HG02763 (cell line): ENCODE measurements around the gene APRT.

Source experiments
- ATAC-seq: cut with Tn5 transposase; IDR thresholded peaks from one replicate; pipeline ENCODE4 v1.9.1; 2021; ENCODE audit warnings: mild to moderate bottlenecking, moderate library complexity; ENCODE audit not compliant: unreplicated experiment

The APRT gene, protein sequence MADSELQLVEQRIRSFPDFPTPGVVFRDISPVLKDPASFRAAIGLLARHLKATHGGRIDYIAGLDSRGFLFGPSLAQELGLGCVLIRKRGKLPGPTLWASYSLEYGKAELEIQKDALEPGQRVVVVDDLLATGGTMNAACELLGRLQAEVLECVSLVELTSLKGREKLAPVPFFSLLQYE

GRCh38 chr16:88811769-88812512, at the start of gene APRT:
APRT (minus strand) TSS chr16:88811928; CDS start chr16:88811899, 29 bp downstream.
- peak; percentile 76 for ATAC-seq

- no peak for ATAC-seq
Observed at GRCh38 chr16:88861359-88861758, 49.6 kb upstream of the APRT start.

DNA sequence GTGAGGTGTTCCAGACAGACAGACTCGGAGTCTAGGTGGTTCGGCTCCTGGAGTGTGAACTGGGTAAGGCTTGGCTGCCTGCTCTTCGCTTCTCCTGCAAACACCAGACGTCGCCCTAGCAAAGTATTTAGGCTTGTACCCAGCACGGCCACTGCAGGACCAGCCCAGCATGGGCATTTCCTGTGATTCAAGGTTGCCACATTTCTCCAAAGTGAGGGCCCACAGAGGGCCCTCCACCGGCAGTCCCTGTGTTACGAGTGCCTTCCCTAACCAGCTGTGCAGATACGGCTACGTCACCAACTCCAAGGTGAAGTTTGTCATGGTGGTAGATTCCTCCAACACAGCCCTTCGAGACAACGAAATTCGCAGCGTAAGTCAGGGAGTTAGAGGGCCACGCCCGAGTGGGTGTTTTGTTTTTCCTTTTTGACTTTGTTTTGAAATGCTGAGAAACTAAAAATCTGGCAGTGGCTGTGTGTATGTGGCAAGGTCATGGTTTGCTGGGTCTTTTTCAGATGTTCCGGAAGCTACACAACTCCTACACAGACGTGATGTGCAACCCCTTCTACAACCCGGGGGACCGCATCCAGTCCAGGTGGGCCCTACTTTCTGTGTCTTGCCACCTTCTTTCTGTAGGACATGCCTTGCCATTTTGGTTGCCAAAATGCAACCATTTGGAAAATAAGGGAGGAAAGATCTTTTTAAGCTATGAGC, 47.8 kb upstream of the APRT start:
- ATAC-seq, result no peak

- ATAC-seq, result no peak
Observed at GRCh38 chr16:88857728-88858339, 46.1 kb upstream of the APRT start.

DNA sequence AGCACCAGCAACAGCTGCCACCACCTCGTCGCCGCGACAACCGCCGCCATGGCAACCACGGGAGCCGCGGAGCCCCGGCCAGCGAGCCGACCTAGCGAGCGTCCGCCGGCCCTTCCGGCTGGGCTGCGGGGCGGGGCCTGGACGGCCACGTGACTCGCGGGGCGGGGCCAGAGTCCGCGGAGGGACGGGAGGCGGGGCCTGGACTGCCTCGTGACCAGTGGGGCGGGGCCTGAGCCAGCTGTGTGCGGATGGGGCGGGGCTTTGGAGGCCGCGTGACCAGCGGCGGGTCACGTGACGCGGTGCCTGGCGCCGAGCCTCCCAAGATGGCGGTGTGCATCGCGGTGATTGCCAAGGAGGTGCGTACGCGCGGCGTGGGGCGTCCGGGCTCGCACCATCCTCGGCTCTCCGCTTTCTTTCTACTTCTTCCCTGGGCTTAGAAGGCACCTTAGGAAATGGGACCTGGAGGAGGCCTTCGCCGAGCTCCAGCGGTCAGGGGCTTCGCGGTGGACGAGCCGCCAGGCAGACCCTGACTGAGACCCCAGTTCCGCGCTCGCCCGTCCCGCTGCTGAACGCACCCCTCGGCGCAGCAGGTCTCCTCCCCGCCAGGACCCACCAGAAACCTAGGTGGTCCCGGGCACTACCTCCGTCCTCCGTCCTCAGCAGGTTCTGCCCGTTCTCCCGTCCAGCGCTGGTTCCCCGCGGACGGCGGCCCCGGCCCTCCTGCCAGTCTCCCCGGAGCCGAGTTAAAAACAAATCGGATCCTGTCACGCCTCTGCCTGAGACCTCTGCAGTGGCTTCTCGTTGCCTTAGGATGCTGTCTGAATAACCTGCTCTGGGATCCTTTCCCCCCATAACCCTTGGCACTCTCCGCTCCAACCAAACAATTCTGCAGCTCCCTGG, 45.4 kb upstream of the APRT start, which contains the start of the genes GALNS and TRAPPC2L:
TSS of gene GALNS (minus strand) at position 120 of the 900 bp plus-strand sequence. CDS start at position 50, 70 bp downstream.
TSS of gene TRAPPC2L (plus strand) at position 300 of the 900 bp plus-strand sequence. CDS start at position 324, 24 bp downstream.
- peak; percentile 83 for ATAC-seq

GRCh38 chr16:88856122-88856827, 44.5 kb upstream of the APRT start:
- peak; percentile 3 for ATAC-seq

- ATAC-seq, result no peak
Observed at GRCh38 chr16:88855736-88856121, 44.0 kb upstream of the APRT start.

DNA sequence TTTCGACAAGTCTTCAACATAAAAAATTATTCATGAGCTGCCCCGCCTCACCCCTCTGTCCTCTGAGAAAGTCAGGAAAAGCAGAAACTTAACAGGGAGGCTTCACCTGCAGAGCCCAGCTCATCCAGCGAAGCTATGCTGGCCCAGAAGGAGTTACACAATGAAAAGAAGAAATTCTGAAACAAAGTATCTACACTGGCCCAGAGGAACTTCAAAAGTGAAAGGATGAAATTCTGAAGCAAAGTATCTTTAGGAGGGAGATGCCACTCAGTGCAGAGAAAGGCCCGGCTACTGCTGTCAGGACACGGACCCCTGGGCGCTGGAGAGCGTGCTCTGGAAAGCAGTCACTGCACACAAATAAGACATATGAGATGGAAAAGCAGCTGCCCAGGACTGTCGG, 43.4 kb upstream of the APRT start:
- ATAC-seq, result no peak

DNA sequence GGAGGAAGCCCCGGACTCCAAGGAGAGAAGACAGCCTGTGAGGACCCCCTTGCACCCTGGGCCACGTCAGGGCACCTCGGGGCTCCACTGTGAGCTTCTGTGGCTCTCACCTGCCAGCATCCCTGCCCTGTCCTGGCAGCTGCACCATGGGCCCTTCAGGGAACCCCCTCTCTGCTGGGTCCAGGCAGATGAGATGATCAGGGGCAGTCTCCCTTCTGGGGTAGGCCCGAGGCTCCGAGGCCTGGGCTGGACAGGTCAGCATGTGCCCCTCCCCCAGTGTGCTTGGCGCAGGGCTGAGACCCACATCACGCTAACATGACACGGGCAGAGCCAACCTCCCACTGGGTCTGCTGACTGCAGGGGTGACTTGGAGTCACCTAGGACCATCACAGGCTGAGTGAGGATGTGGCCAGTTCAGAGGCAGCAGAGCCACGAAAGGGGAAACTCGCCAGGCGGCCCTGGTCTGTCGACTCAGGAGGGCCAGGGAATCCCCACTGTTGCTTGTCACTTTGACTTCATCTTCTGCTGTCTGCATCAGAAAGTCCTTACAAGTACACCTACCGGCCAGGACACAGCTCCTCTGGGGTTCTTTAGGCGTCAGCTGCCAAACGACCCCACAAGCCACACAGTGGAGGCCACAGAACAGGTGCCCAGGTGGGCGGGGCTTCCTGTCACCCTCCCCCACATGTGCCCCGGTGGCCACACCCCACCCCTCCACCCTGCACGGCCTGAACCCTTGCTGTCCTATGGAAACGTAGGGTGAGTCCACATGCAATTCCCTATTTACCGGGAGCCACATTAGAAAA, 42.8 kb upstream of the APRT start:
- no peak for ATAC-seq

GRCh38 chr16:88853325-88853941, 41.7 kb upstream of the APRT start:
- ATAC-seq, result no peak

DNA sequence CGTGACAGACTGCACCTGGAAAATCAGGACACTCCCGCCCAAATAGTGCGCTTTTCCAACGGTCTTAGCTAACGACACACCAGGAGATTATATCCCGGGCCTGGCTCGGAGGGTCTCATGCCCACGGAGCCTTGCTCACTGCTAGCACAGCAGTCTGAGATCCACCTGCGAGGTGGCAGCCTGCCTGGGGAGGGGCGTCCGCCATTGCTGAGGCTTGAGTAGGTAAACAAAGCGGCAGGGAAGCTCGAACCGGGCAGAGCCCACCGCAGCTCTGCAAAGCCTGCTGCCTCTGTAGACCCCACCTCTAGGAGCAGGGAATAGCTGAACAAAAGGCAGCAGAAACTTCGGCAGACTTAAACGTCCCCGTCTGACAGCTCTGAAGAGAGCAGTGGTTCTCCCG, 39.9 kb upstream of the APRT start:
- ATAC-seq, result no peak

- ATAC-seq, result no peak
Observed at GRCh38 chr16:88850531-88851199, 38.9 kb upstream of the APRT start.

GRCh38 chr16:88848557-88848956, 36.8 kb upstream of the APRT start:
- no peak for ATAC-seq

DNA sequence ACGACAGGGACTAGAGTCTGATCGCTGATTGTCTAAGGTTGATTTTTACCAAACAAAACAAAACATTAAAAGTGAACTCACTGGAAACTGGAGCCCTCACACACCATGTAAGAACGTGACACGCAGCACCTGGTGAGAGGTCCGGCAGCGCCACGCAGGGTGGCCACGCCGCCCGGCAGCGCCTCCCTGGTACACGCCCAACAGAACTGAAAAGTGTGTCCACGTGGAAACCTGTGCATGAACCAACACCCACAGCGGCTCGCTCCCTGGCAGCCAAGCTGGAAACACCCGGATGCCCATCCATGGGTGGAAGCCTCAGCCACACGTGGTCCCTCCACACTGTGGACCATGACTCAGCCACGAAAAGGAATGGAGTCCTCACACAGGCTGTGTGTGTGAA, 35.9 kb upstream of the APRT start:
- no peak for ATAC-seq

- no peak for ATAC-seq
Observed at GRCh38 chr16:88846088-88846487, 34.4 kb upstream of the APRT start.

GRCh38 chr16:88844419-88845036, 32.8 kb upstream of the APRT start:
- no peak for ATAC-seq

GRCh38 chr16:88843256-88843655, 31.5 kb upstream of the APRT start:
- ATAC-seq, result no peak
